Psoas muscle (tissue), 8 donors: Measurements from ENCODE around the gene TMEM201. TPM values are rescaled to one million over a fixed set of nuclear protein-coding genes. Genes with fewer than 3 reads are reported as not detected.
A peak's percentile ranks its signal among the peaks of the same experiment; 100 is the strongest.
"Not testable (repeated sequence)": the region's sequence is repeated elsewhere in the genome, so short reads cannot be mapped to it uniquely, and the experiment has no call there.

Source experiments
- ATAC-seq, 4 donors: fragments of 200-7000 bp; cut with Tn5 transposase; one replicate each; pipeline ENCODE4 v1.9.1; 2020; ENCODE audit warnings: moderate library complexity in 3 of 4, mild to moderate bottlenecking in 2 of 4
- DNase-seq, 2 donors: peaks; one replicate each; pipeline ENCODE4 v3.0.0-alpha.2; 2020
- H3K27ac ChIP-seq: fragments of 200-600 bp; one replicate; pipeline ENCODE4 v1.8.0; 2022
- H3K27me3 ChIP-seq, 3 donors: fragments of 200-600 bp in 1 of 3; one replicate each; pipeline versions ENCODE4 v1.6.1 to v1.8.0; 2013 to 2022; ENCODE audit warnings: low read length in 2 of 3, mild to moderate bottlenecking in 2 of 3, moderate library complexity in 1 of 3; ENCODE audit not compliant: insufficient read depth in 3 of 3
- H3K36me3 ChIP-seq, 2 donors: fragments of 200-600 bp in 1 of 2; one replicate each; pipeline versions ENCODE4 v1.6.1 to v1.8.0; 2013 to 2022; ENCODE audit warnings: low read depth in 1 of 2, mild to moderate bottlenecking in 1 of 2, moderate library complexity in 1 of 2; ENCODE audit not compliant: insufficient read depth in 1 of 2
- H3K4me1 ChIP-seq: fragments of 200-600 bp; one replicate; pipeline ENCODE4 v1.8.0; 2022
- H3K4me3 ChIP-seq: fragments of 200-600 bp; one replicate; pipeline ENCODE4 v1.8.0; 2022; ENCODE audit warnings: mild to moderate bottlenecking
- H3K9me3 ChIP-seq: fragments of 200-600 bp; one replicate; pipeline ENCODE4 v1.8.0; 2022
- WGBS, 3 donors: extraction: QIAGEN DNeasy Blood & Tissue Kit; methylation state at CpG; one replicate each; pipeline versions ENCODE4 v1.1.6 to v1.1.7; 2013; 5-methylcytosine and 5-hydroxymethylcytosine counted together
- intact Hi-C, 2 donors: fragments of 100-400 bp; cut with DNase I; formaldehyde crosslinking; loops; one replicate each; pipeline versions ENCODE4 v1.11.0 to v1.14.2; 2022
- polyA plus RNA-seq, 3 donors: library from polyadenylated mRNA; stranded (reverse); fragments of 200-250 nt; gene quantifications; one replicate each; pipeline ENCODE4 v1.2.3, GENCODE V29; 2013
- total RNA-seq, 4 donors: library from RNA; stranded (reverse); fragmentation: NEBNext Ultra II Directional in 2 of 4; extraction: Animal tissue kit (Norgen Biotek cat#: 25700) in 2 of 4; gene quantifications; one replicate each; pipeline versions ENCODE4 v1.2.1 to v1.2.4, GENCODE V29; 2021 to 2023
- TF ChIP-seq, protein P1 (sequence below): fragments of 200-600 bp; IDR thresholded peaks from one replicate; pipeline ENCODE4 v1.8.0; 2022; ENCODE audit warnings: antibody characterized with exemption
- donor health status: healthy with polysubstance abuse.
- donor health status: DM: no; HTN: no; CAD: no; lungs with moderate emphysema.
- donor health status: Bipolar disorder and iron deficiency.
- donor health status: healthy.
- donor health status: DM: yes; HTN: yes; CAD: no.
- donor health status: DM: no; HTN: no; CAD: no.
- donor health status: DM: no; HTN: no; CAD: no.
- donor health status: DM: yes; HTN: yes; CAD: no.

TMEM201 gene
- total and polyA plus RNA-seq, 7 donors, result 15.7 to 37.3 (median 23.2) TPM

- Histone ChIP-seq H3K4me3 (no peak overlapping the region), H3K27ac (no peak overlapping the region), H3K36me3 (peaks cover 0 to 24% of the 10 kb centered on the region in 2 donors), H3K27me3 (no peaks in the 10 kb centered on the region), H3K9me3 (no peaks in the 10 kb centered on the region), H3K4me1 (peaks cover 51% of the 10 kb centered on the region)
- DNase-seq, result no peak
- TF ChIP-seq, protein P1, sequence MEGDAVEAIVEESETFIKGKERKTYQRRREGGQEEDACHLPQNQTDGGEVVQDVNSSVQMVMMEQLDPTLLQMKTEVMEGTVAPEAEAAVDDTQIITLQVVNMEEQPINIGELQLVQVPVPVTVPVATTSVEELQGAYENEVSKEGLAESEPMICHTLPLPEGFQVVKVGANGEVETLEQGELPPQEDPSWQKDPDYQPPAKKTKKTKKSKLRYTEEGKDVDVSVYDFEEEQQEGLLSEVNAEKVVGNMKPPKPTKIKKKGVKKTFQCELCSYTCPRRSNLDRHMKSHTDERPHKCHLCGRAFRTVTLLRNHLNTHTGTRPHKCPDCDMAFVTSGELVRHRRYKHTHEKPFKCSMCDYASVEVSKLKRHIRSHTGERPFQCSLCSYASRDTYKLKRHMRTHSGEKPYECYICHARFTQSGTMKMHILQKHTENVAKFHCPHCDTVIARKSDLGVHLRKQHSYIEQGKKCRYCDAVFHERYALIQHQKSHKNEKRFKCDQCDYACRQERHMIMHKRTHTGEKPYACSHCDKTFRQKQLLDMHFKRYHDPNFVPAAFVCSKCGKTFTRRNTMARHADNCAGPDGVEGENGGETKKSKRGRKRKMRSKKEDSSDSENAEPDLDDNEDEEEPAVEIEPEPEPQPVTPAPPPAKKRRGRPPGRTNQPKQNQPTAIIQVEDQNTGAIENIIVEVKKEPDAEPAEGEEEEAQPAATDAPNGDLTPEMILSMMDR, result no peak
- ATAC-seq, result no peak
- 82 to 88% (median 83%) methylated on average over 5 of the region's 5 CpGs for WGBS, 3 donors
- intact Hi-C loops, result loop anchor here in 1 of 2 donors (5.0 kb wide), 1 partner anchor 62 kb away; no protein-coding TSS in a partner anchor
Measured at GRCh38 chr1:9559673-9560072, 29.0 kb upstream of the TMEM201 start.

DNA sequence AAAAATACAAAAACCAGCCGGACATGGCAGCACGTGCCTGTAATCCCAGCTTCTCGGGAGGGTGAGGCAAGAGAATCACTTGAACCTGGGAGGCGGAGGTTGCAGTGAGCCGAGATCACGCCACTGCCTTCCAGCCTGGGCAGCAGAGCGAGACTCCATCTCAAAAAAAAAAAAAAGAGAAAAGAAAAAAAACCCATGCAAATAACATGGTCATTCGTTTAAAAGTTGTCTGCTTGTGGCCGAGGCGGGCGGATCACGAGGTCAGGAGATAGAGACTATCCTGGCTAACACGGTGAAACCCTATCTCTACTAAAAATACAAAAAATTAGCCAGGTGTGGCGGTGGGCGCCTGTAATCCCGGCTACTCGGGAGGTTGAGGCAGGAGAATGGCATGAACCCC, 28.6 kb upstream of the TMEM201 start:
- peaks cover 0 to 22% of the 10 kb centered on the region in 2 donors for H3K36me3 ChIP-seq
- intact Hi-C loops, H3K4me3 ChIP-seq, H3K27me3 ChIP-seq, H3K9me3 ChIP-seq, H3K27ac ChIP-seq, DNase-seq, ATAC-seq: not testable (repeated sequence)
- H3K4me1 ChIP-seq, result peaks cover 47% of the 10 kb centered on the region
- WGBS, 3 donors, result 67 to 88% (median 71%) methylated on average over 17 of the region's 17 CpGs

GRCh38 chr1:9561429-9561828, 27.3 kb upstream of the TMEM201 start:
- H3K27ac ChIP-seq, result no peak overlapping the region
- WGBS, 3 donors, result 4 to 10% (median 5%) methylated on average over 3 of the region's 3 CpGs
- intact Hi-C loops, result no loop called here
- peaks cover 0 to 12% of the 10 kb centered on the region in 2 donors for H3K36me3 ChIP-seq
- no peak overlapping the region for H3K4me3 ChIP-seq
- DNase-seq (no peak), ATAC-seq (peak; percentile 77 to 82 (median 82))
- TF ChIP-seq, protein P1, result no peak
- no peaks in the 10 kb centered on the region for H3K9me3 ChIP-seq
- no peaks in the 10 kb centered on the region for H3K27me3 ChIP-seq
- peaks cover 41% of the 10 kb centered on the region for H3K4me1 ChIP-seq

DNA sequence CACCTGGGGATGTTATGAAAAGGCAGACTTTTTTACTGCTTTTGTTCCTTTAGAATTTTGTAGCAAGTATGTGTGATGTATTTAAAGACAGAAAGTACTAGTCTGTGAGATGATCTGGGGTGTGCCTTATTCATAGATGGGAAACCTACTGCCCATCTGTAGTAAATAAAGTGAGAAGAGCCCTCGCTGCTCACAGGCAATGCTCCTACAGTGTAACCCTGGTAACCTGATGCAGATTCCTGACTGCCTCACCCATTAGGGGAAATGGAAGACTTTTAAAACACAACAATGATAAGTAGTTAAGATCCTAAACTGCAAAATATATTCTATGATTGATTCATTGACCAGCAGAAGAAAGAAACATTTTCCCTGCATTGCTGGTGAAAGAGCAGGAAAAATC, 19.4 kb upstream of the TMEM201 start:
- intact Hi-C loops, result no loop called here
- DNase-seq (no peak), ATAC-seq (no peak)
- Histone ChIP-seq H3K27ac (no peak overlapping the region), H3K27me3 (no peaks in the 10 kb centered on the region), H3K9me3 (no peaks in the 10 kb centered on the region), H3K4me3 (no peak overlapping the region), H3K36me3 (peaks cover 2 to 24% of the 10 kb centered on the region in 2 donors), H3K4me1 (peaks cover 22% of the 10 kb centered on the region)
- WGBS, 3 donors, result 54 to 89% (median 73%) methylated on average over 1 of the region's 1 CpG
- TF ChIP-seq, protein P1, result no peak

DNA sequence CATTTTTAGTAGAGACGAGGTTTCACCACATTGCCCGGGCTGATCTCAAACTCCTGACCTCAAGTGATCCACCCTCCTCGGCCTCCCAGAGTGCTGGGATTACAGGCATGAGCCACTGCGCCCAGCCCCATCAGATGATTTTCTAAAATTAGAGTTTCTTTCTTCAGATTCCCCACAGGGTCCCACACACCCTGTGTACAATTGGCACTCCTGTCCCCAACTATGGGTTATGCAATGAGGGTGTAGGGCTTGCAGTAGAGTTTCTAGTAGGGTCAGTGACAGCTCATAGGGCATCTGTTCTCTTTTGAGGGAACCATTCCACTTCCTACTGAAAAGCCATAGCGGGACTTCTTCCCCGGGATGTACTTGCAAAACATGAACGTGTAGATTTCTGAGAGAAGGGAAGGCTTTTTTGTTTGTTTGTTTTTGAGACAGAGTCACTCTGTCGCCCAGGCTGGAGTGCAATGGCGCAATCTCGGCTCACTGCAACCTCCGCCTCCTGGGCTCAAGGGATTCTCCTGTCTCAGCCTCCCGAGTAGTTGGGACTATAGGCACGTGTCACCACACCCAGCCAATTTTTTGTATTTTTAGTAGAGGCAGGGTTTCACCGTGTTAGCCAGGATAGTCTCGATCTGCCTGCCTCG, 17.7 kb upstream of the TMEM201 start:
- not testable (repeated sequence) for H3K4me3 ChIP-seq, H3K27ac ChIP-seq, DNase-seq, H3K27me3 ChIP-seq, H3K9me3 ChIP-seq
- peaks cover 2 to 30% of the 10 kb centered on the region in 2 donors for H3K36me3 ChIP-seq
- intact Hi-C loops, result loop anchor here in 1 of 2 donors (5.0 kb wide), 1 partner anchor 74 kb away; no protein-coding TSS in a partner anchor
- peak in 3 of 4 donors; percentile 16 to 47 (median 44) for ATAC-seq
- peaks cover 15% of the 10 kb centered on the region for H3K4me1 ChIP-seq
- WGBS, 3 donors, result 63 to 87% (median 75%) methylated on average over 16 of the region's 16 CpGs
